Heart left ventricle (tissue), 16 donors: ENCODE data around the gene CACNB2. TPM values are rescaled to one million over a fixed set of nuclear protein-coding genes. Genes with fewer than 3 reads are reported as not detected.

Experiments used
- ATAC-seq, 4 donors: fragments of 200-7000 bp; cut with Tn5 transposase; one replicate each; pipeline ENCODE4 v1.9.1; 2020 to 2022; ENCODE audit warnings: moderate library complexity in 4 of 4, mild to moderate bottlenecking in 3 of 4, moderate number of reproducible peaks in 1 of 4
- DNase-seq, 5 donors: peaks; one replicate each; pipeline ENCODE4 v3.0.0-alpha.2; 2020
- H3K27ac ChIP-seq, 12 donors: fragments of 200-600 bp; sonication (generic) in 4 of 12; one replicate each; pipeline versions ENCODE4 v1.5.0 to v1.8.0; 2016 to 2022; ENCODE audit warnings: mild to moderate bottlenecking in 2 of 12
- H3K27me3 ChIP-seq, 9 donors: fragments of 200-600 bp; sonication (generic) in 2 of 9; one replicate each; pipeline versions ENCODE4 v1.5.1 to v1.8.0; 2016 to 2022; ENCODE audit warnings: mild to moderate bottlenecking in 3 of 9
- H3K36me3 ChIP-seq, 9 donors: fragments of 200-600 bp; sonication (generic) in 2 of 9; one replicate each; pipeline versions ENCODE4 v1.5.0 to v1.8.0; 2018 to 2022; ENCODE audit warnings: mild to moderate bottlenecking in 2 of 9
- H3K4me1 ChIP-seq, 12 donors: fragments of 200-600 bp; sonication (generic) in 4 of 12; one replicate each; pipeline versions ENCODE4 v1.5.0 to v1.8.0; 2016 to 2022; ENCODE audit warnings: mild to moderate bottlenecking in 3 of 12
- H3K4me3 ChIP-seq, 12 donors: fragments of 200-600 bp; sonication (generic) in 4 of 12; one replicate each; pipeline versions ENCODE4 v1.5.0 to v1.8.0; 2017 to 2022; ENCODE audit warnings: mild to moderate bottlenecking in 9 of 12, moderate library complexity in 4 of 12
- H3K9me3 ChIP-seq, 12 donors: fragments of 200-600 bp; sonication (generic) in 4 of 12; one replicate each; pipeline versions ENCODE4 v1.5.0 to v1.8.0; 2016 to 2022; ENCODE audit warnings: mild to moderate bottlenecking in 1 of 12
- POLR2A ChIP-seq, 2 donors: fragments of 450-650 bp; IDR thresholded peaks; one replicate each; pipeline ENCODE4 v1.6.1; 2017; ENCODE audit warnings: antibody characterized with exemption in 2 of 2, mild to moderate bottlenecking in 2 of 2, moderate library complexity in 2 of 2
- WGBS, 4 donors: extraction: QIAGEN DNeasy Blood & Tissue Kit in 2 of 4; methylation state at CpG; one replicate each; pipeline versions ENCODE4 v1.1.5 to v1.1.7; 2013 to 2018; 5-methylcytosine and 5-hydroxymethylcytosine counted together
- intact Hi-C, 10 donors: fragments of 100-400 bp; cut with DNase I; formaldehyde crosslinking; loops; one replicate each; pipeline versions ENCODE4 v1.11.1 to v1.14.2; 2022
- polyA plus RNA-seq, 2 donors: library from polyadenylated mRNA; stranded (reverse); fragments of 200-250 nt; gene quantifications; one replicate each; pipeline ENCODE4 v1.2.3, GENCODE V29; 2013
- total RNA-seq, 9 donors: library from RNA; depleted of rRNA in 2 of 9; stranded (reverse); fragments of >200 nt in 2 of 9; fragmentation: NEBNext Ultra II Directional in 3 of 9; extraction: Animal tissue kit (Norgen Biotek cat#: 25700) in 3 of 9; gene quantifications; one replicate each; pipeline versions ENCODE4 v1.1.0 to v1.2.4, GENCODE V29; 2016 to 2023
- TF ChIP-seq, protein P1 (sequence below), 12 donors: fragments of 200-600 bp; sonication (generic) in 4 of 12; IDR thresholded peaks; one replicate each; pipeline versions ENCODE4 v1.5.0 to v1.8.0; 2018 to 2022; ENCODE audit warnings: antibody characterized with exemption in 12 of 12, mild to moderate bottlenecking in 5 of 12
- donor health status: ischemic (EF 13 %, LVEDD 7.1; RV severe dilation, severe dysfunction).
- donor health status: healthy with polysubstance abuse.
- donor health status: DM: no; HTN: yes; CAD: no.
- donor health status: DM: no; HTN: no; CAD: no.
- donor health status: ischemic (EF 25% LVEDD 6.9; RV normal size, moderate dysfunction).
- donor health status: ischemic (EF 25% LVEDD 5.7; RV mildly dilated, moderate dysfunction).
- donor health status: healthy.
- donor health status: DM: yes; HTN: yes; CAD: no.
- donor health status: ischemic (EF 35%, LVEDD 5.7; RV mildly dilated, moderate dysfunction).
- donor health status: nonischemic (EF 11% LVEDD 7.7; RV severe dilation, severe dysfunction).
- donor health status: DM: yes; HTN: yes; CAD: no.
- donor health status: PGD.
- donor health status: ischemic (EF 29% LVEDD 5.4; RV normal size, mild dysfunction).
- donor health status: nonischemic (EF 23%, LVEDD 6.1; RV moderate dilation, normal function).

CACNB2 gene
- total and polyA plus RNA-seq, 11 donors, result 11.4 to 63.2 (median 33.2) TPM

DNA sequence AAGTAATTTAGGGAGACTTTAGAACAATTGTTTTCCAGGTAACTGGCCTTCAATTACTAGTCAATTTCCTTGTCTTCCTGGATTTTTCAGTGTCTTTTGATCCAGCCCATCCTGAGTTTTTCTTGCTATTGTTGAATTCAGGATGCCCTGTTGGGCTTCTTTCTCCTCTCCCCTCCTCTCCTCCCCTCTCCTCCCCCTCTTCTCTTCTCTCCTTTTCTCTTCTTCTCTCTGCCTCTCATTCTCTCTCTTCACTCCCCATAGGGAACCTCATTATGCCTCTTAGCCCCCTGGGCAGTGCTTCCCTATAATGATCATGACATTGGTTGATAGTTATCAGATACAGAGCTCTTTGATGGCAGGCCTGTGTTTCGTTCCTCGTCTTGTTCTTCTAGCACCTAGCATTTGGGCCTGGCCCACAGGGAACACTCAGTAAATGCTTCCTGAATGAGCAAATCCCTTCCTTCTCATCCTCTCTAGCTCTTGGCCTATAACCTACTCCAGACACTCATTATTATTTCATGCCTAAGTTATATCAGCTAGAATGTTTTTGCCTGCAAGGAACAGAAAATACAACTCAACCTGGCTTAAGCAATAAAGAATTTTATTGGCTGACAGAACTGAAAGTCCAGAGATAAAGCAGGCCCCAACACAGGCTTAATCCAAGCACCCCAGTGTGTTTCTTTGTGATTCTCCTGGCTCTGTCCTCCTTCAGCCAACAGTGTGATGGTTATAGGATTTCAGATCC, 56.8 kb downstream of the CACNB2 start:
- DNase-seq (no peak), ATAC-seq (no peak)
- 57 to 75% (median 68%) methylated on average over 2 of the region's 2 CpGs for WGBS, 4 donors
- TF ChIP-seq, protein P1, sequence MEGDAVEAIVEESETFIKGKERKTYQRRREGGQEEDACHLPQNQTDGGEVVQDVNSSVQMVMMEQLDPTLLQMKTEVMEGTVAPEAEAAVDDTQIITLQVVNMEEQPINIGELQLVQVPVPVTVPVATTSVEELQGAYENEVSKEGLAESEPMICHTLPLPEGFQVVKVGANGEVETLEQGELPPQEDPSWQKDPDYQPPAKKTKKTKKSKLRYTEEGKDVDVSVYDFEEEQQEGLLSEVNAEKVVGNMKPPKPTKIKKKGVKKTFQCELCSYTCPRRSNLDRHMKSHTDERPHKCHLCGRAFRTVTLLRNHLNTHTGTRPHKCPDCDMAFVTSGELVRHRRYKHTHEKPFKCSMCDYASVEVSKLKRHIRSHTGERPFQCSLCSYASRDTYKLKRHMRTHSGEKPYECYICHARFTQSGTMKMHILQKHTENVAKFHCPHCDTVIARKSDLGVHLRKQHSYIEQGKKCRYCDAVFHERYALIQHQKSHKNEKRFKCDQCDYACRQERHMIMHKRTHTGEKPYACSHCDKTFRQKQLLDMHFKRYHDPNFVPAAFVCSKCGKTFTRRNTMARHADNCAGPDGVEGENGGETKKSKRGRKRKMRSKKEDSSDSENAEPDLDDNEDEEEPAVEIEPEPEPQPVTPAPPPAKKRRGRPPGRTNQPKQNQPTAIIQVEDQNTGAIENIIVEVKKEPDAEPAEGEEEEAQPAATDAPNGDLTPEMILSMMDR (IDR thresholded peaks at IDR 0.05), result no peak
- TF ChIP-seq POLR2A (IDR thresholded peaks at IDR 0.05), result no peak
- Histone ChIP-seq H3K4me1 (peaks cover 0 to 10% (median 0%) of the 10 kb centered on the region in 12 donors), H3K4me3 (no peak overlapping the region), H3K9me3 (no peaks in the 10 kb centered on the region), H3K36me3 (no peaks in the 10 kb centered on the region), H3K27ac (peak overlapping the region in 1 of 12 donors; percentile 72), H3K27me3 (no peaks in the 10 kb centered on the region)
- intact Hi-C loops, result no loop called here

DNA sequence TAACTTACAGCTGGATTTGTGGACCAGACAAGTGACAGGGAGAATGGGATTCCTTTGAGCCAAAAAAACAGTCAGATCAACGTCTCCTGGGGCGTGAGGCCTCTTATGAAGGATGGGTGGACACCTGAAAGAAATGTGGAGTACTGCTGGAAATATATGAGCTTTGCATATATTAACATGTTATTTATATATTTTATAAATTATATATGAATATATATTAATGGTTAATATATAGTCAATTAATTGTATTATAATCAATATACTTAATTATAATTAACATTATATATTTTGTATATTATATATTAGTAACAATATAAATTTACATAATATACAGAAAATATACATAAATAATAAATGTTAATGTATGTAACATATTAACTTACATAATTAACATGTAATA, 57.5 kb downstream of the CACNB2 start:
- Histone ChIP-seq H3K4me1 (peaks cover 0 to 10% (median 3%) of the 10 kb centered on the region in 12 donors), H3K4me3 (no peak overlapping the region), H3K27me3 (no peaks in the 10 kb centered on the region), H3K36me3 (no peaks in the 10 kb centered on the region), H3K27ac (peak overlapping the region in 1 of 12 donors; percentile 55), H3K9me3 (no peaks in the 10 kb centered on the region)
- intact Hi-C loops, result no loop called here
- DNase-seq (no peak), ATAC-seq (no peak)
- no peak for TF ChIP-seq POLR2A (IDR thresholded peaks at IDR 0.05)
- TF ChIP-seq, protein P1 (IDR thresholded peaks at IDR 0.05), result no peak
- 85 to 94% (median 89%) methylated on average over 2 of the region's 2 CpGs for WGBS, 4 donors

DNA sequence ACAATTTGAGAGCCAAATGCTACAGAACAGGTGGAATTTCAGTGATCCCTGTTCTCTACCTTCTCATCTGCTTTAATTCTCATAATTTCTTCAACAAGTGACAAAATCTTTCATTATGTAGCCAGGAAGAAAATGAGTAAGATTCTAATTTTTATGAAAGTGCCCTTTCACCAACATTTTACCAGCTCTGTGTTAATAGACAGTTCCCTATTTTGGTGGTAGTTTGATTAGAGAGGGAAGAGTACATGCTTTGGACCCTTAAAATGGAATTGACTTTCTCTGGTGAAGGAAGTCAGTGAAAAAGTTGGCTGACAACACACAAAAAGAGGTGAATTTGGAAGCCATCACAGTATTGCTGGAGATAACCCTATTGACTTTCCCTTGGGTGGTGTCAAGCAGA, 61.7 kb downstream of the CACNB2 start:
- DNase-seq, result no peak
- H3K9me3 ChIP-seq, result no peaks in the 10 kb centered on the region
- intact Hi-C loops, result loop anchor here in 1 of 10 donors (5.0 kb wide), 1 partner anchor 350 kb away; no protein-coding TSS in a partner anchor
- TF ChIP-seq, protein P1 (IDR thresholded peaks at IDR 0.05), result no peak
- TF ChIP-seq POLR2A (IDR thresholded peaks at IDR 0.05), result no peak
- no peak for ATAC-seq
- peak overlapping the region in 1 of 12 donors; percentile 70 for H3K27ac ChIP-seq
- H3K4me1 ChIP-seq, result peaks cover 0 to 19% (median 2%) of the 10 kb centered on the region in 12 donors
- H3K27me3 ChIP-seq, result no peaks in the 10 kb centered on the region
- no peak overlapping the region for H3K4me3 ChIP-seq
- H3K36me3 ChIP-seq, result no peaks in the 10 kb centered on the region

DNA sequence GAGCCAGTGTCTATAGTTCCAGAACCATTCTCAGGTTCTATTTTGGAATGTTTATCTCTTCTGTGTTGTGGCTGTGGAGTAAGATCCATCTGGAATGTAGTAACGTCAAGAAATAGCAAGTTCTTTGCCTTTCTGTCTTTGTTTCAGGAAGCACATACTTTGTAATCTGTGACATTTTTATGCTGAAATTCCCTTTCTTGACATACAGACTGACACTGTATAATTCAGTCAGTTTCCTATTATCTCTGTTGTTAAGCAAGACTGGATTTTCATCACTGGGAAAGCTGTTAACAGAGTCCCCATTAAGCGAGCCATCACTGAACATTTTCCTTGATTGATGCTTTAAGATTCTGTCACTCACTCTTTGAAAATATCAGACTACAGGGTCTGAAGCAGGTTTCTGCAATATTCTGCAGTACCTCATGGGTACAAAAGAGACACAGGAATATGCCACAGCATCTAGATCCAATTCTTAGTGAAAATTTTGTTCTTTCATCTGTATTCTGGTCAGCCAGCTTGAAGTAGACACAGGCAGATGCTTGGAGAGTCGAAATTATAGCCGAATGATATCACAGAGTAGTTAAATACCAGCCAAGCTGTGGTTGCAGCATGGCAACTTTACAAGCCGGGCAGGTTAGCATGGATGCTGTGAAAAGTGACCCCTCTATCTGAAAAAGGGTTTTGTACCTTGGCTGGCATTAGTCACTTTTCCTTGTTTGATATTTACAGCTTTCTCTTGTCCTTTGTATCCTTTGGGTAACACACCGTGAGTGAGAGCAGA, 62.6 kb downstream of the CACNB2 start:
- intact Hi-C loops, result loop anchor here in 1 of 10 donors (5.0 kb wide), 1 partner anchor 351 kb away; no protein-coding TSS in a partner anchor
- ATAC-seq (no peak), DNase-seq (no peak)
- TF ChIP-seq POLR2A (IDR thresholded peaks at IDR 0.05), result no peak
- TF ChIP-seq, protein P1 (IDR thresholded peaks at IDR 0.05), result no peak
- no peaks in the 10 kb centered on the region for H3K9me3 ChIP-seq
- no peaks in the 10 kb centered on the region for H3K36me3 ChIP-seq
- 44 to 51% (median 47%) methylated on average over 6 of the region's 6 CpGs for WGBS, 4 donors
- H3K4me1 ChIP-seq, result peaks cover 0 to 19% (median 2%) of the 10 kb centered on the region in 12 donors
- H3K27ac ChIP-seq, result peak overlapping the region in 1 of 12 donors; percentile 70
- H3K27me3 ChIP-seq, result no peaks in the 10 kb centered on the region
- H3K4me3 ChIP-seq, result no peak overlapping the region
